Erythroblast (primary cell): ENCODE results near the gene ABLIM2.

Experiments used
- GATA1 ChIP-seq: IDR thresholded peaks from 2 replicates; pipeline ENCODE4 v1.6.1; 2011; ENCODE audit warnings: low read depth, mild to moderate bottlenecking, control low read depth, low read length, moderate library complexity
- POLR2A ChIP-seq: IDR thresholded peaks from 2 replicates; pipeline ENCODE4 v1.6.1; 2011; ENCODE audit warnings: mild to moderate bottlenecking, low read length

DNA sequence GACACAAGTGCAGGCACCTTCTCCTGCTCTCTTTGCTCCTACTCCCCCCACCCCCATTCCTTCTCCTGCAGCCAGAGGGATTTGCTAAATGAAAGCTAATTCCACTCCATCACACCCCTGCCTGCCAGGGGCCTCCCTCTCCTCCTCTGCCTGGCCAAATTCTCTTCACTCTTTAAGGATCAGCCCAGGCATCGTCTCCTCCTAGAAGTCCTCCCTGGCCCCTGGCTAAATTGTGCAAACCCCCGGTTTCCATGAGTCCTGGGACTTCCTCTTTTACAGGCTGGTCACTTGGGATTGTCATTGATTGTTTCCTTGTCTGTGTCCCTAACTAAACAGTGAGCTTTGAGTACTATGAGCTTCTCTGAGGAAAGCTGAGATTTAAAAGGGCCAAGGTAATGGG lies 8.7 kb upstream of the ABLIM2 start:
- TF ChIP-seq POLR2A (no peak), GATA1 (no peak)
